ENCODE data around the gene FOXC2.

The FOXC2 gene

GRCh38 chr16:86573646-86574508, 7.2 kb downstream of the FOXC2 start:
- DNase-seq (ENCODE audit: low spot score), result no peak

- DNase-seq (ENCODE audit: low spot score), result no peak
These were observed 8.0 kb downstream of the FOXC2 start for GRCh38 chr16:86574646-86575045.

- no peak for DNase-seq (ENCODE audit: low spot score)
These were observed 8.6 kb downstream of the FOXC2 start for GRCh38 chr16:86575095-86575685.

- no peak for DNase-seq (ENCODE audit: low spot score)
These were observed 9.3 kb downstream of the FOXC2 start for GRCh38 chr16:86575754-86576557.

GRCh38 chr16:86576591-86577313, 10.1 kb downstream of the FOXC2 start:
- DNase-seq (ENCODE audit: low spot score), result no peak

GRCh38 chr16:86577314-86577971, 10.8 kb downstream of the FOXC2 start:
- DNase-seq (ENCODE audit: low spot score), result no peak

- DNase-seq (ENCODE audit: low spot score), result no peak
These were observed 11.5 kb downstream of the FOXC2 start, which contains the start of gene FOXL1 for GRCh38 chr16:86578061-86578599. TSS of gene FOXL1 (plus strand) at chr16:86578549. CDS start at chr16:86578724, 175 bp downstream.

GRCh38 chr16:86578611-86579267, 12.1 kb downstream of the FOXC2 start:
- DNase-seq (ENCODE audit: low spot score), result no peak

- DNase-seq (ENCODE audit: low spot score), result no peak
These were observed 12.8 kb downstream of the FOXC2 start for GRCh38 chr16:86579268-86580062.

GRCh38 chr16:86580063-86580790, 13.6 kb downstream of the FOXC2 start:
- DNase-seq (ENCODE audit: low spot score), result no peak

GRCh38 chr16:86580791-86581170, 14.2 kb downstream of the FOXC2 start:
- DNase-seq (ENCODE audit: low spot score), result no peak

GRCh38 chr16:86581458-86581857, 14.8 kb downstream of the FOXC2 start:
- no peak for DNase-seq (ENCODE audit: low spot score)

GRCh38 chr16:86584071-86584685, 17.5 kb downstream of the FOXC2 start:
- DNase-seq (ENCODE audit: low spot score), result no peak

GRCh38 chr16:86584726-86585721, 18.4 kb downstream of the FOXC2 start:
- no peak for DNase-seq (ENCODE audit: low spot score)

GRCh38 chr16:86585821-86586611, 19.4 kb downstream of the FOXC2 start:
- no peak for DNase-seq (ENCODE audit: low spot score)

- no peak for DNase-seq (ENCODE audit: low spot score)
These were observed 20.9 kb downstream of the FOXC2 start for GRCh38 chr16:86587487-86587886.

Measured in pons (tissue), 1 donor.